PC-9 (cell line): Measurements from ENCODE around the gene ZFHX3. TPM values are rescaled to one million over a fixed set of nuclear protein-coding genes. Genes with fewer than 3 reads are reported as not detected.

Experiments used
- BruUV-seq: library from RNA; stranded (reverse); fragments of 400-500 nt; replicated peaks from 2 replicates; lab custom pipeline; 2021; lab: Mats Ljungman, UMichigan
- CTCF ChIA-PET: fragments of 300-600 bp; sonication (Branson Sonifier 250); formaldehyde crosslinking; loops from one replicate; lab custom pipeline; 2022; ENCODE audit warnings: antibody characterized with exemption; lab: Charles Lee
- POLR2A ChIA-PET: fragments of 300-600 bp; sonication (Branson Sonifier 250); formaldehyde crosslinking; loops from one replicate; lab custom pipeline; 2022; ENCODE audit warnings: antibody characterized with exemption; ENCODE audit not compliant: unreplicated experiment; lab: Charles Lee
- DNase-seq, 2 experiments: peaks; one replicate each; pipeline versions ENCODE4 v3.0.0 to v3.0.0-alpha.2; 2015 to 2022; ENCODE audit warnings: mixed read lengths in 1 of 2
- H2AFZ ChIP-seq: fragments of 200-600 bp; sonication (generic); 2 replicates; pipeline ENCODE4 v1.8.1; 2017; ENCODE audit warnings: antibody characterized with exemption
- H3F3A ChIP-seq: fragments of 200-600 bp; sonication (generic); 2 replicates; pipeline ENCODE4 v1.8.1; 2017; ENCODE audit warnings: antibody characterized with exemption, mild to moderate bottlenecking, low read depth; ENCODE audit not compliant: insufficient read depth
- H3K27ac ChIP-seq: fragments of 200-600 bp; sonication (generic); 2 replicates; pipeline ENCODE4 v1.6.1; 2016; ENCODE audit warnings: mixed run types
- H3K27me3 ChIP-seq: fragments of 200-600 bp; sonication (generic); 2 replicates; pipeline ENCODE4 v1.6.1; 2016; ENCODE audit warnings: low read depth, mixed run types; ENCODE audit not compliant: insufficient read depth
- H3K36me3 ChIP-seq: fragments of 200-600 bp; sonication (generic); 2 replicates; pipeline ENCODE4 v1.6.1; 2016; ENCODE audit warnings: low read depth, mixed run types
- H3K4me1 ChIP-seq: fragments of 200-600 bp; sonication (generic); replicated peaks from 2 replicates; pipeline ENCODE4 v1.6.1; 2016; ENCODE audit warnings: mixed run types; ENCODE audit not compliant: insufficient read depth
- H3K4me2 ChIP-seq: fragments of 200-600 bp; sonication (generic); 2 replicates; pipeline ENCODE4 v1.6.1; 2017; ENCODE audit warnings: mixed run types
- H3K4me3 ChIP-seq: fragments of 200-600 bp; sonication (generic); 2 replicates; pipeline ENCODE4 v1.6.1; 2016; ENCODE audit warnings: mixed run types
- H3K79me2 ChIP-seq: fragments of 200-600 bp; sonication (generic); 2 replicates; pipeline ENCODE4 v1.6.1; 2017; ENCODE audit warnings: low read depth, mixed run types
- H3K9me2 ChIP-seq: fragments of 200-600 bp; sonication (generic); 2 replicates; pipeline ENCODE4 v1.8.1; 2017; ENCODE audit warnings: mild to moderate bottlenecking; ENCODE audit not compliant: insufficient read depth
- H3K9me3 ChIP-seq: fragments of 200-600 bp; sonication (generic); 2 replicates; pipeline ENCODE4 v1.8.1; 2016; ENCODE audit warnings: low read depth; ENCODE audit not compliant: insufficient read depth
- H4K20me1 ChIP-seq: fragments of 200-600 bp; sonication (generic); 2 replicates; pipeline ENCODE4 v1.8.1; 2017; ENCODE audit not compliant: insufficient read depth
- CTCF ChIP-seq: fragments of 200-600 bp; sonication (generic); conservative IDR thresholded peaks from 2 replicates; pipeline ENCODE4 v1.6.1; 2017; ENCODE audit warnings: mixed run types, antibody characterized with exemption, mild to moderate bottlenecking, moderate library complexity
- EZH2 ChIP-seq: fragments of 200-600 bp; sonication (generic); IDR thresholded peaks from 2 replicates; pipeline ENCODE4 v1.8.0; 2017; ENCODE audit warnings: antibody characterized with exemption, low read depth
- intact Hi-C: fragments of 100-400 bp; cut with micrococcal nuclease; formaldehyde crosslinking; loops from one replicate; pipeline ENCODE4 v1.10.0; 2022; ENCODE audit not compliant: unreplicated experiment
- total RNA-seq: library from RNA; stranded (reverse); gene quantifications from 2 replicates; pipeline ENCODE4 v1.2.3, GENCODE V29; 2021

Gene ZFHX3
- total RNA-seq, 1 experiment from 2014 or later: 23.1 TPM

- Histone ChIP-seq H3K4me1 (no peaks in the 10 kb centered on the region), H3K27me3 (no peaks in the 10 kb centered on the region), H3K9me2 (no peaks in the 10 kb centered on the region), H3K4me2 (no peak overlapping the region), H3K79me2 (no peaks in the 10 kb centered on the region), H3K9me3 (no peaks in the 10 kb centered on the region), H3K4me3 (no peak overlapping the region), H2AFZ (no peak overlapping the region), H3K27ac (no peak overlapping the region), H4K20me1 (no peaks in the 10 kb centered on the region; the same call in 1 of the 2 replicates), H3F3A (no peaks in the 10 kb centered on the region), H3K36me3 (no peaks in the 10 kb centered on the region)
- no TSS peak for BruUV-seq
- intact Hi-C loops: no loop called here
- ChIA-PET CTCF (no interaction called here), POLR2A (no interaction called here)
- no peak for TF ChIP-seq EZH2
- TF ChIP-seq CTCF: no peak
- DNase-seq: peak in 1 of 2 experiments; percentile 60
These were observed 308.4 kb downstream of the ZFHX3 start for GRCh38 chr16:72739577-72739976.

GRCh38 chr16:72736074-72736473 is 311.9 kb downstream of the ZFHX3 start:
- ChIA-PET CTCF (no interaction called here), POLR2A (no interaction called here)
- Histone ChIP-seq H3K27ac (no peak overlapping the region), H3K27me3 (no peaks in the 10 kb centered on the region), H3K4me2 (no peak overlapping the region), H3F3A (no peaks in the 10 kb centered on the region), H2AFZ (no peak overlapping the region), H3K9me3 (no peaks in the 10 kb centered on the region), H4K20me1 (no peaks in the 10 kb centered on the region; the same call in 1 of the 2 replicates), H3K4me1 (no peaks in the 10 kb centered on the region), H3K36me3 (no peaks in the 10 kb centered on the region), H3K4me3 (no peak overlapping the region), H3K9me2 (no peaks in the 10 kb centered on the region), H3K79me2 (no peaks in the 10 kb centered on the region)
- BruUV-seq: no TSS peak
- DNase-seq: no peak
- intact Hi-C loops: no loop called here
- no peak for TF ChIP-seq EZH2
- TF ChIP-seq CTCF: no peak
